Transverse colon (tissue), 4 donors: ENCODE data around the gene FAM216A. TPM values are rescaled to one million over a fixed set of nuclear protein-coding genes. Genes with fewer than 3 reads are reported as not detected.
A peak's percentile ranks its signal among the peaks of the same experiment; 100 is the strongest.

Experiments
- DNase-seq: peaks from one replicate; pipeline ENCODE4 v3.0.0-alpha.2; 2019
- H3K27ac ChIP-seq, 4 donors: fragments of 200-600 bp; sonication (generic); 2 replicates each; pipeline ENCODE4 v1.5.1; 2016 to 2018; ENCODE audit warnings: inconsistent platforms in 4 of 4
- H3K27me3 ChIP-seq: fragments of 200-600 bp; sonication (generic); 2 replicates; pipeline ENCODE4 v1.5.1; 2017; ENCODE audit warnings: inconsistent platforms
- H3K36me3 ChIP-seq, 4 donors: fragments of 200-600 bp; sonication (generic); 2 replicates each; pipeline ENCODE4 v1.5.1; 2017 to 2019; ENCODE audit warnings: inconsistent platforms in 4 of 4
- H3K4me1 ChIP-seq, 4 donors: fragments of 200-600 bp; sonication (generic); 2 replicates each; pipeline ENCODE4 v1.5.1; 2017 to 2020; ENCODE audit warnings: inconsistent platforms in 4 of 4
- H3K4me3 ChIP-seq, 4 donors: fragments of 200-600 bp; sonication (generic); 1 replicate in 1 of 4; 2 replicates in 3 of 4; pipeline versions ENCODE4 v1.5.1 to v1.6.1; 2017 to 2019; ENCODE audit warnings: inconsistent platforms in 4 of 4
- H3K9me3 ChIP-seq, 2 donors: fragments of 200-600 bp; sonication (generic); 2 replicates each; pipeline ENCODE4 v1.5.1; 2017 to 2019; ENCODE audit warnings: inconsistent platforms in 2 of 2
- CTCF ChIP-seq, 5 experiments: fragments of 200-600 bp in 3 of 5; fragments of 450-650 bp in 2 of 5; sonication (generic) in 3 of 5; IDR thresholded peaks; 1 replicate in 2 of 5; 2 replicates in 3 of 5; pipeline ENCODE4 v1.5.1; 2016 to 2017; ENCODE audit warnings: antibody characterized with exemption in 5 of 5, inconsistent platforms in 3 of 5, mild to moderate bottlenecking in 2 of 5, moderate library complexity in 1 of 5
- EP300 ChIP-seq: sonication (generic); formaldehyde crosslinking; IDR thresholded peaks from one replicate; pipeline ENCODE4 v1.6.1; 2017; ENCODE audit warnings: antibody characterized with exemption, low read depth
- POLR2A ChIP-seq: fragments of 450-650 bp; IDR thresholded peaks from one replicate; pipeline ENCODE4 v1.6.1; 2016; ENCODE audit warnings: antibody characterized with exemption, mild to moderate bottlenecking, moderate library complexity
- POLR2AphosphoS5 ChIP-seq, 3 donors: sonication (generic); formaldehyde crosslinking; IDR thresholded peaks; one replicate each; pipeline ENCODE4 v1.6.1; 2016; ENCODE audit warnings: antibody characterized with exemption in 3 of 3
- WGBS, 2 donors: methylation state at CpG; one replicate each; pipeline ENCODE4 v1.1.5; 2018; ENCODE audit warnings: low coverage in 1 of 2; 5-methylcytosine and 5-hydroxymethylcytosine counted together
- in situ Hi-C, 4 donors: fragments of 200-750 bp; cut with MboI; loops; one replicate each; pipeline versions ENCODE4 v1.15.0 to v1.15.1; 2017; ENCODE audit warnings: low sequenced_read_pairs in 3 of 4, low pct_ligation_motif_present in 1 of 4, low pct_unique_long_range_greater_than_20kb in 1 of 4
- intact Hi-C: fragments of 100-400 bp; cut with DNase I; formaldehyde crosslinking; loops from one replicate; pipeline ENCODE4 v1.15.1; 2023; ENCODE audit warnings: low total_unique reads
- total RNA-seq, 4 donors: library from RNA; depleted of rRNA; stranded (reverse); fragments of >200 nt; gene quantifications; one replicate each; pipeline ENCODE4 v1.1.0, GENCODE V29; 2016

FAM216A gene
- total RNA-seq, 4 donors from 2014 or later, result 1.2 to 6.7 (median 1.6) TPM; not detected in 1

GRCh38 chr12:110528277-110528839 is 59.7 kb downstream of the FAM216A start:
- Histone ChIP-seq H3K4me1 (peaks cover 14 to 25% (median 19%) of the 10 kb centered on the region in 4 donors), H3K27me3 (no peaks in the 10 kb centered on the region), H3K27ac (no peak overlapping the region), H3K36me3 (no peaks in the 10 kb centered on the region), H3K4me3 (no peak overlapping the region), H3K9me3 (no peaks in the 10 kb centered on the region)
- in situ Hi-C loops, result no loop called here
- intact Hi-C loops, result no loop called here
- no peak for DNase-seq
- TF ChIP-seq POLR2AphosphoS5 (IDR thresholded peaks at IDR 0.05), result no peak
- no peak for TF ChIP-seq POLR2A
- no peak for TF ChIP-seq EP300
- TF ChIP-seq CTCF (IDR thresholded peaks at IDR 0.05), result no peak
- 90% methylated on average over 2 to 6 of the region's 6 CpGs for WGBS, 2 donors

- no peaks in the 10 kb centered on the region for H3K36me3 ChIP-seq
- no peak for TF ChIP-seq EP300
- no peak for TF ChIP-seq POLR2AphosphoS5 (IDR thresholded peaks at IDR 0.05)
- TF ChIP-seq POLR2A, result no peak
- no peak for TF ChIP-seq CTCF (IDR thresholded peaks at IDR 0.05)
- no peak for DNase-seq
- 17 to 63% methylated on average over 1 to 2 of the region's 2 CpGs for WGBS, 2 donors
- no peak overlapping the region for H3K27ac ChIP-seq
- no peaks in the 10 kb centered on the region for H3K9me3 ChIP-seq
- peaks cover 20 to 46% (median 31%) of the 10 kb centered on the region in 4 donors for H3K4me1 ChIP-seq
- in situ Hi-C loops (no loop called here), intact Hi-C loops (no loop called here)
- H3K4me3 ChIP-seq, result no peak overlapping the region
- H3K27me3 ChIP-seq, result no peaks in the 10 kb centered on the region
These were observed 61.9 kb downstream of the FAM216A start for GRCh38 chr12:110530511-110530910.

- TF ChIP-seq POLR2A (no peak), POLR2AphosphoS5 (IDR thresholded peaks at IDR 0.05) (peak in 1 of 3 donors; percentile 34), CTCF (IDR thresholded peaks at IDR 0.05) (no peak), EP300 (no peak)
- H3K4me1 ChIP-seq, result peaks cover 20 to 52% (median 34%) of the 10 kb centered on the region in 4 donors
- in situ Hi-C loops (no loop called here), intact Hi-C loops (no loop called here)
- WGBS, 2 donors, result 10 to 28% methylated on average over 2 of the region's 2 CpGs
- no peaks in the 10 kb centered on the region for H3K9me3 ChIP-seq
- DNase-seq, result no peak
- H3K27ac ChIP-seq, result peak overlapping the region; percentile 21 to 72 (median 63)
- no peak overlapping the region for H3K4me3 ChIP-seq
- H3K27me3 ChIP-seq, result no peaks in the 10 kb centered on the region
- peaks cover 0 to 10% (median 0%) of the 10 kb centered on the region in 4 donors for H3K36me3 ChIP-seq
These were observed 63.2 kb downstream of the FAM216A start for GRCh38 chr12:110531741-110532333.

GRCh38 chr12:110532644-110533043 is 64.0 kb downstream of the FAM216A start:
- no peak for DNase-seq
- WGBS, 2 donors, result 76 to 78% methylated on average over 3 of the region's 3 CpGs
- no peaks in the 10 kb centered on the region for H3K9me3 ChIP-seq
- intact Hi-C loops (no loop called here), in situ Hi-C loops (no loop called here)
- H3K4me3 ChIP-seq, result no peak overlapping the region
- peaks cover 28 to 60% (median 42%) of the 10 kb centered on the region in 4 donors for H3K4me1 ChIP-seq
- TF ChIP-seq EP300 (no peak), POLR2AphosphoS5 (IDR thresholded peaks at IDR 0.05) (no peak), CTCF (IDR thresholded peaks at IDR 0.05) (no peak), POLR2A (no peak)
- no peaks in the 10 kb centered on the region for H3K27me3 ChIP-seq
- H3K27ac ChIP-seq, result peak overlapping the region; percentile 21 to 72 (median 63)
- H3K36me3 ChIP-seq, result peaks cover 0 to 11% (median 0%) of the 10 kb centered on the region in 4 donors
